GM12878 (cell line): Measurements from ENCODE around the gene TANC1. TPM values are rescaled to one million over a fixed set of nuclear protein-coding genes. Genes with fewer than 3 reads are reported as not detected.

Experiments
- ATAC-seq: fragments of 200-7000 bp; cut with Tn5 transposase; 3 replicates; pipeline ENCODE4 v1.9.1; 2020; ENCODE audit warnings: mild to moderate bottlenecking, moderate library complexity
- BruUV-seq: library from RNA; stranded (reverse); fragments of 400-500 nt; replicated peaks from 2 replicates; lab custom pipeline; 2021; lab: Mats Ljungman, UMichigan
- CTCF ChIA-PET: fragments of 300-600 bp; sonication (Branson Sonifier 250); formaldehyde crosslinking; extraction: SDS; loops from one replicate; lab custom pipeline; 2021; ENCODE audit warnings: inconsistent platforms; lab: Yijun Ruan, JAX
- POLR2A ChIA-PET: fragments of 350-600 bp; formaldehyde crosslinking; extraction: SDS; loops from one replicate; lab custom pipeline; 2021; ENCODE audit warnings: inconsistent platforms; lab: Charles Lee
- RAD21 ChIA-PET: fragments of 300-600 bp; sonication (Branson Sonifier 250); formaldehyde crosslinking; loops from one replicate; lab custom pipeline; 2023; ENCODE audit warnings: antibody characterized with exemption; ENCODE audit not compliant: unreplicated experiment; lab: Charles Lee
- SMC1A ChIA-PET: fragments of 300-600 bp; sonication (Branson Sonifier 250); formaldehyde crosslinking; loops from one replicate; lab custom pipeline; 2023; ENCODE audit not compliant: unreplicated experiment, uncharacterized antibody; lab: Charles Lee
- DNase-seq: peaks from one replicate; pipeline ENCODE4 v3.0.0-alpha.2; 2011; ENCODE audit warnings: low read depth, low spot score
- FAIRE-seq: peaks from 3 replicates; lab custom pipeline; 2011; peaks lifted over from hg19 to GRCh38; lab: Jason Lieb, UNC
- H2AFZ ChIP-seq: 2 replicates; pipeline ENCODE4 v1.6.0; 2011; ENCODE audit warnings: low read depth, low read length, control low read depth; ENCODE audit not compliant: control insufficient read depth
- H3K27ac ChIP-seq: 2 replicates; pipeline ENCODE4 v1.5.1; 2011; ENCODE audit warnings: control low read depth; ENCODE audit not compliant: control insufficient read depth, insufficient read depth
- H3K27me3 ChIP-seq, 2 experiments: replicated peaks in 1 of 2; 2 replicates each; pipeline versions ENCODE4 v1.6.0 to v1.6.1; 2011; ENCODE audit warnings: low read length in 1 of 2; ENCODE audit not compliant: control insufficient read depth in 2 of 2, insufficient read depth in 2 of 2
- H3K36me3 ChIP-seq, 2 experiments: 2 replicates each; pipeline ENCODE4 v1.5.1; 2011; ENCODE audit warnings: low read length in 1 of 2; ENCODE audit not compliant: control insufficient read depth in 2 of 2, insufficient read depth in 2 of 2
- H3K4me1 ChIP-seq: 2 replicates; pipeline ENCODE4 v1.6.1; 2011; ENCODE audit warnings: mild to moderate bottlenecking, low read length, moderate library complexity, mixed read lengths; ENCODE audit not compliant: control insufficient read depth, insufficient read depth
- H3K4me2 ChIP-seq: 2 replicates; pipeline ENCODE4 v1.6.0; 2011; ENCODE audit warnings: control low read depth; ENCODE audit not compliant: control insufficient read depth, insufficient read depth
- H3K4me3 ChIP-seq: fragments of 200-600 bp; sonication (generic); 2 replicates; pipeline ENCODE4 v1.5.1; 2016
- H3K79me2 ChIP-seq: 2 replicates; pipeline ENCODE4 v1.6.0; 2011; ENCODE audit warnings: low read length; ENCODE audit not compliant: control insufficient read depth, insufficient read depth
- H3K9ac ChIP-seq: 2 replicates; pipeline ENCODE4 v1.8.0; 2011; ENCODE audit warnings: low read length, control low read depth, mixed read lengths; ENCODE audit not compliant: control insufficient read depth, insufficient read depth
- H3K9me3 ChIP-seq: replicated peaks from 3 replicates; pipeline ENCODE4 v1.5.1; 2011; ENCODE audit warnings: mild to moderate bottlenecking, low read length; ENCODE audit not compliant: control insufficient read depth, insufficient read depth
- H4K20me1 ChIP-seq: 2 replicates; pipeline ENCODE4 v1.6.0; 2011; ENCODE audit not compliant: control insufficient read depth, insufficient read depth
- EZH2 ChIP-seq: IDR thresholded peaks from 2 replicates; pipeline ENCODE4 v1.6.1; 2012; ENCODE audit warnings: low read depth, mild to moderate bottlenecking, control low read depth, inconsistent platforms, low read length, borderline replicate concordance; ENCODE audit not compliant: control insufficient read depth
- NFXL1 ChIP-seq: fragments of 450-650 bp; IDR thresholded peaks from 2 replicates; pipeline ENCODE4 v1.6.1; 2017; ENCODE audit warnings: antibody characterized with exemption, mild to moderate bottlenecking, borderline replicate concordance
- STAT3 ChIP-seq: IDR thresholded peaks from 2 replicates; pipeline ENCODE4 v1.6.1; 2011; ENCODE audit warnings: low read depth, low read length, improper control_type of control experiment
- TCF12 ChIP-seq: IDR thresholded peaks from 2 replicates; pipeline ENCODE4 v1.6.1; 2011; ENCODE audit warnings: low read depth, mild to moderate bottlenecking, low read length
- WGBS: methylation state at CpG from one replicate; pipeline ENCODE4 v1.1.6; 2016; ENCODE audit warnings: low lambda C conversion rate; ENCODE audit not compliant: insufficient replicate concordance, insufficient coverage; ENCODE audit errors: missing lambda C conversion rate; 5-methylcytosine and 5-hydroxymethylcytosine counted together
- in situ Hi-C: fragments of 300-500 bp; cut with MboI; formaldehyde crosslinking; loops from 9 replicates; pipeline ENCODE4 v1.14.3; 2018; ENCODE audit warnings: mixed read lengths
- intact Hi-C: fragments of 100-400 bp; cut with micrococcal nuclease; formaldehyde crosslinking; loops from one replicate; pipeline ENCODE4 v1.14.2; 2022; ENCODE audit not compliant: unreplicated experiment
- polyA plus RNA-seq, 11 experiments: library from polyadenylated mRNA; depleted of rRNA in 4 of 11; unstranded in 6 of 11; stranded (reverse) in 5 of 11; fragments of >200 nt; fragmentation: Nextera tagmentation in 4 of 11; fragmentation: Illumina TruSeq in 1 of 11; extraction: Ambion mirVana in 4 of 11; extraction: Trizol in 1 of 11; gene quantifications; 1 replicate in 1 of 11; 2 replicates in 10 of 11; pipeline versions ENCODE4 v1.2.1 to v1.2.3, GENCODE V29; 2011 to 2016; ENCODE audit warnings: inconsistent platforms in 2 of 11, missing spikeins in 2 of 11, low read depth in 1 of 11
- total RNA-seq, 4 experiments: library from RNA; depleted of rRNA in 3 of 4; stranded (reverse); fragments of >200 nt in 3 of 4; fragmentation: Illumina TruSeq in 1 of 4; extraction: Trizol in 1 of 4; gene quantifications; 2 replicates each; pipeline versions ENCODE4 v1.2.1 to v1.2.3, GENCODE V29; 2013 to 2021
- TF ChIP-seq, protein P1 (sequence below): fragments of 450-650 bp; IDR thresholded peaks from 2 replicates; pipeline ENCODE4 v1.6.1; 2018; ENCODE audit warnings: mild to moderate bottlenecking, low read depth, moderate library complexity; ENCODE audit not compliant: partially characterized antibody
- TF ChIP-seq, protein P2 (sequence below): fragments of 450-650 bp; IDR thresholded peaks from 2 replicates; pipeline ENCODE4 v1.6.1; 2017; ENCODE audit warnings: antibody characterized with exemption, mild to moderate bottlenecking, moderate library complexity
- TF ChIP-seq, protein P3 (sequence below): fragments of 450-650 bp; IDR thresholded peaks from 2 replicates; pipeline ENCODE4 v1.6.1; 2017; ENCODE audit warnings: mild to moderate bottlenecking, moderate library complexity
- TF ChIP-seq, protein P4 (sequence below): fragments of 450-650 bp; formaldehyde crosslinking; IDR thresholded peaks from 2 replicates; pipeline ENCODE4 v1.4.0; 2022; ENCODE audit warnings: mild to moderate bottlenecking, moderate library complexity

TANC1 gene
- total and polyA plus RNA-seq, 10 of the 15 experiments (the other 5 are each of a cell fraction or from before 2014, with no cell fraction given) = 0.05 to 5.0 (median 0.34) TPM

DNA sequence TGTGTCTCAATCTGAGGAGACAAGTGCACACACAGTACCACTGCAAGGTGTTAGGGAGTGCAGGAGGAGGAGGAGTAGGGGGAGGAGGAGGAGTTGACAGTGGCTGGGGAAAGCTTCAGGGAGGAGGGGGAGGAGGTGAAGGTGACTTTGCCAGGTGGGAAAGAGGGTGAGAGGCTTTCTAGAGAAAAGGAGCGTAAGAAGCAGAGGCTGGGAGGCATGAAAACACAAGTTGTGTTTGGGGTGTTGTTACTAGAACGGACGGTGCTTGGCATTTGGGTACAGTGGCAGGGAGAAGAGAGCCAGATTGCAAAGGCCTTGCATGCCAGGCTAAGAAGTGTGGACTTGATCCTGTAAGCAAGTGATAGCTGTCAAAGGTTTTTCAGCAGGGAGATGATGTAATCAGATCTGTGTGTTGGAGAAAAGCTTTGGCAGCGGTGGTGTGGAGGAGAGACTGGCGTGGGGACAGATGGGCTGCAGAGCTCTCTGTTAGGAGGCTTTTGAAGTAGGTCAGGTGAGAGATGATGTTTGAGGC, 16.2 kb downstream of the TANC1 start (continued):
- TF ChIP-seq, protein P1, sequence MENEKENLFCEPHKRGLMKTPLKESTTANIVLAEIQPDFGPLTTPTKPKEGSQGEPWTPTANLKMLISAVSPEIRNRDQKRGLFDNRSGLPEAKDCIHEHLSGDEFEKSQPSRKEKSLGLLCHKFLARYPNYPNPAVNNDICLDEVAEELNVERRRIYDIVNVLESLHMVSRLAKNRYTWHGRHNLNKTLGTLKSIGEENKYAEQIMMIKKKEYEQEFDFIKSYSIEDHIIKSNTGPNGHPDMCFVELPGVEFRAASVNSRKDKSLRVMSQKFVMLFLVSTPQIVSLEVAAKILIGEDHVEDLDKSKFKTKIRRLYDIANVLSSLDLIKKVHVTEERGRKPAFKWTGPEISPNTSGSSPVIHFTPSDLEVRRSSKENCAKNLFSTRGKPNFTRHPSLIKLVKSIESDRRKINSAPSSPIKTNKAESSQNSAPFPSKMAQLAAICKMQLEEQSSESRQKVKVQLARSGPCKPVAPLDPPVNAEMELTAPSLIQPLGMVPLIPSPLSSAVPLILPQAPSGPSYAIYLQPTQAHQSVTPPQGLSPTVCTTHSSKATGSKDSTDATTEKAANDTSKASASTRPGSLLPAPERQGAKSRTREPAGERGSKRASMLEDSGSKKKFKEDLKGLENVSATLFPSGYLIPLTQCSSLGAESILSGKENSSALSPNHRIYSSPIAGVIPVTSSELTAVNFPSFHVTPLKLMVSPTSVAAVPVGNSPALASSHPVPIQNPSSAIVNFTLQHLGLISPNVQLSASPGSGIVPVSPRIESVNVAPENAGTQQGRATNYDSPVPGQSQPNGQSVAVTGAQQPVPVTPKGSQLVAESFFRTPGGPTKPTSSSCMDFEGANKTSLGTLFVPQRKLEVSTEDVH = no peak

DNA sequence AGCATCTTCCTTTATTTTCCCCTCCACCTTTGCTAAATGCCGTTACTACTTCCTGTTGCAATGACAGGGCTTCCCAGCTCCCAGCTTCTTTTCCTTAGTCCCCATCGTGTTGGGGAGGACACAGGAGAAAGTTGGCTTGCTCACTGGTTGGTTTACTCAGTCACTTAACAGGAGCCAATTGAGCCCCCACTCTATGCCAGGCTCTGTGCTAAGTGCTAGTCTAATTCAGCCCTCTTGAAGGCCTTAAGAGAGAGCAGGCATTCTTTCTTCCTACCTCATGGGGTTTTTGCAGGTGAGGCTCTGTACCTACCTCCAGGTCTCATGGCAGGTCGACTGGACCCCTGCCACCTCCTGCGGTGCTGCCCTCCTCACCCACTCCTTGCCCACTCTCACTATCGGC, 20.1 kb downstream of the TANC1 start:
- ChIA-PET RAD21 (no interaction called here), POLR2A (no interaction called here), CTCF (no interaction called here), SMC1A (interaction anchor here (1.1 kb wide), 1 partner anchor 9 kb away, joined by 3 read pairs; no protein-coding TSS in a partner anchor)
- H3K36me3 ChIP-seq = no peaks in the 10 kb centered on the region
- no peaks in the 10 kb centered on the region for H3K9me3 ChIP-seq
- H4K20me1 ChIP-seq = no peaks in the 10 kb centered on the region
- intact Hi-C loops (no loop called here), in situ Hi-C loops (no loop called here)
- no peak overlapping the region for H3K27ac ChIP-seq
- 56% methylated on average over 5 of the region's 5 CpGs for WGBS
- H3K4me1 ChIP-seq = no peaks in the 10 kb centered on the region; the same call in 1 of the 2 replicates
- H3K27me3 ChIP-seq = no peaks in the 10 kb centered on the region
- no peak overlapping the region for H3K4me3 ChIP-seq
- no TSS peak for BruUV-seq
- FAIRE-seq (no peak), DNase-seq (no peak), ATAC-seq (0 out of 3 replicates have a peak, but pooled peaks have one; percentile 11)
- H3K9ac ChIP-seq = no peak overlapping the region
- H3K4me2 ChIP-seq = no peak overlapping the region
- no peak overlapping the region for H2AFZ ChIP-seq
- no peaks in the 10 kb centered on the region for H3K79me2 ChIP-seq
- TF ChIP-seq, protein P2, sequence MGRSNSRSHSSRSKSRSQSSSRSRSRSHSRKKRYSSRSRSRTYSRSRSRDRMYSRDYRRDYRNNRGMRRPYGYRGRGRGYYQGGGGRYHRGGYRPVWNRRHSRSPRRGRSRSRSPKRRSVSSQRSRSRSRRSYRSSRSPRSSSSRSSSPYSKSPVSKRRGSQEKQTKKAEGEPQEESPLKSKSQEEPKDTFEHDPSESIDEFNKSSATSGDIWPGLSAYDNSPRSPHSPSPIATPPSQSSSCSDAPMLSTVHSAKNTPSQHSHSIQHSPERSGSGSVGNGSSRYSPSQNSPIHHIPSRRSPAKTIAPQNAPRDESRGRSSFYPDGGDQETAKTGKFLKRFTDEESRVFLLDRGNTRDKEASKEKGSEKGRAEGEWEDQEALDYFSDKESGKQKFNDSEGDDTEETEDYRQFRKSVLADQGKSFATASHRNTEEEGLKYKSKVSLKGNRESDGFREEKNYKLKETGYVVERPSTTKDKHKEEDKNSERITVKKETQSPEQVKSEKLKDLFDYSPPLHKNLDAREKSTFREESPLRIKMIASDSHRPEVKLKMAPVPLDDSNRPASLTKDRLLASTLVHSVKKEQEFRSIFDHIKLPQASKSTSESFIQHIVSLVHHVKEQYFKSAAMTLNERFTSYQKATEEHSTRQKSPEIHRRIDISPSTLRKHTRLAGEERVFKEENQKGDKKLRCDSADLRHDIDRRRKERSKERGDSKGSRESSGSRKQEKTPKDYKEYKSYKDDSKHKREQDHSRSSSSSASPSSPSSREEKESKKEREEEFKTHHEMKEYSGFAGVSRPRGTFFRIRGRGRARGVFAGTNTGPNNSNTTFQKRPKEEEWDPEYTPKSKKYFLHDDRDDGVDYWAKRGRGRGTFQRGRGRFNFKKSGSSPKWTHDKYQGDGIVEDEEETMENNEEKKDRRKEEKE = no peak
- TF ChIP-seq TCF12 = no peak
- TF ChIP-seq, protein P3, sequence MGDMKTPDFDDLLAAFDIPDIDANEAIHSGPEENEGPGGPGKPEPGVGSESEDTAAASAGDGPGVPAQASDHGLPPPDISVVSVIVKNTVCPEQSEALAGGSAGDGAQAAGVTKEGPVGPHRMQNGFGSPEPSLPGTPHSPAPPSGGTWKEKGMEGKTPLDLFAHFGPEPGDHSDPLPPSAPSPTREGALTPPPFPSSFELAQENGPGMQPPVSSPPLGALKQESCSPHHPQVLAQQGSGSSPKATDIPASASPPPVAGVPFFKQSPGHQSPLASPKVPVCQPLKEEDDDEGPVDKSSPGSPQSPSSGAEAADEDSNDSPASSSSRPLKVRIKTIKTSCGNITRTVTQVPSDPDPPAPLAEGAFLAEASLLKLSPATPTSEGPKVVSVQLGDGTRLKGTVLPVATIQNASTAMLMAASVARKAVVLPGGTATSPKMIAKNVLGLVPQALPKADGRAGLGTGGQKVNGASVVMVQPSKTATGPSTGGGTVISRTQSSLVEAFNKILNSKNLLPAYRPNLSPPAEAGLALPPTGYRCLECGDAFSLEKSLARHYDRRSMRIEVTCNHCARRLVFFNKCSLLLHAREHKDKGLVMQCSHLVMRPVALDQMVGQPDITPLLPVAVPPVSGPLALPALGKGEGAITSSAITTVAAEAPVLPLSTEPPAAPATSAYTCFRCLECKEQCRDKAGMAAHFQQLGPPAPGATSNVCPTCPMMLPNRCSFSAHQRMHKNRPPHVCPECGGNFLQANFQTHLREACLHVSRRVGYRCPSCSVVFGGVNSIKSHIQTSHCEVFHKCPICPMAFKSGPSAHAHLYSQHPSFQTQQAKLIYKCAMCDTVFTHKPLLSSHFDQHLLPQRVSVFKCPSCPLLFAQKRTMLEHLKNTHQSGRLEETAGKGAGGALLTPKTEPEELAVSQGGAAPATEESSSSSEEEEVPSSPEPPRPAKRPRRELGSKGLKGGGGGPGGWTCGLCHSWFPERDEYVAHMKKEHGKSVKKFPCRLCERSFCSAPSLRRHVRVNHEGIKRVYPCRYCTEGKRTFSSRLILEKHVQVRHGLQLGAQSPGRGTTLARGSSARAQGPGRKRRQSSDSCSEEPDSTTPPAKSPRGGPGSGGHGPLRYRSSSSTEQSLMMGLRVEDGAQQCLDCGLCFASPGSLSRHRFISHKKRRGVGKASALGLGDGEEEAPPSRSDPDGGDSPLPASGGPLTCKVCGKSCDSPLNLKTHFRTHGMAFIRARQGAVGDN = no peak
- no peak for TF ChIP-seq STAT3
- TF ChIP-seq NFXL1 = no peak
- no peak for TF ChIP-seq EZH2
- TF ChIP-seq, protein P4, sequence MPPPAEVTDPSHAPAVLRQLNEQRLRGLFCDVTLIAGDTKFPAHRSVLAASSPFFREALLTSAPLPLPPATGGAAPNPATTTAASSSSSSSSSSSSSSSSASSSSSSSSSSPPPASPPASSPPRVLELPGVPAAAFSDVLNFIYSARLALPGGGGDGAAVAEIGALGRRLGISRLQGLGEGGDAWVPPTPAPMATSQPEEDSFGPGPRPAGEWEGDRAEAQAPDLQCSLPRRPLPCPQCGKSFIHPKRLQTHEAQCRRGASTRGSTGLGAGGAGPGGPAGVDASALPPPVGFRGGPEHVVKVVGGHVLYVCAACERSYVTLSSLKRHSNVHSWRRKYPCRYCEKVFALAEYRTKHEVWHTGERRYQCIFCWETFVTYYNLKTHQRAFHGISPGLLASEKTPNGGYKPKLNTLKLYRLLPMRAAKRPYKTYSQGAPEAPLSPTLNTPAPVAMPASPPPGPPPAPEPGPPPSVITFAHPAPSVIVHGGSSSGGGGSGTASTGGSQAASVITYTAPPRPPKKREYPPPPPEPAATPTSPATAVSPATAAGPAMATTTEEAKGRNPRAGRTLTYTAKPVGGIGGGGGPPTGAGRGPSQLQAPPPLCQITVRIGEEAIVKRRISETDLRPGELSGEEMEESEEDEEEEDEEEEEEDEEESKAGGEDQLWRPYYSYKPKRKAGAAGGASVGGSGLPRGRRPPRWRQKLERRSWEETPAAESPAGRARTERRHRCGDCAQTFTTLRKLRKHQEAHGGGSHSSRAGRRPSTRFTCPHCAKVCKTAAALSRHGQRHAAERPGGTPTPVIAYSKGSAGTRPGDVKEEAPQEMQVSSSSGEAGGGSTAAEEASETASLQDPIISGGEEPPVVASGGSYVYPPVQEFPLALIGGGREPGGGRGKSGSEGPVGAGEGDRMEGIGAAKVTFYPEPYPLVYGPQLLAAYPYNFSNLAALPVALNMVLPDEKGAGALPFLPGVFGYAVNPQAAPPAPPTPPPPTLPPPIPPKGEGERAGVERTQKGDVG (CRISPR knock-in tag) = no peak
